HepG2 (cell line): ENCODE data around the gene ORMDL2. TPM values are rescaled to one million over a fixed set of nuclear protein-coding genes. Genes with fewer than 3 reads are reported as not detected.

ENCODE experiments used
- ATAC-seq: fragments of 200-7000 bp; cut with Tn5 transposase; 3 replicates; pipeline ENCODE4 v1.9.1; 2020; ENCODE audit warnings: mild to moderate bottlenecking, moderate library complexity
- BruUV-seq: library from RNA; stranded (reverse); fragments of 400-500 nt; replicated peaks from 2 replicates; lab custom pipeline; 2021; lab: Mats Ljungman, UMichigan
- CTCF ChIA-PET: fragments of 300-600 bp; formaldehyde crosslinking; extraction: SDS; loops from one replicate; lab custom pipeline; 2021; ENCODE audit warnings: low total read pairs, inconsistent platforms, low intra/inter-chr PET ratio; lab: Yijun Ruan, JAX
- POLR2A ChIA-PET: fragments of 350-600 bp; sonication (Branson Sonifier 250); formaldehyde crosslinking; loops from one replicate; lab custom pipeline; 2020; ENCODE audit warnings: antibody characterized with exemption, inconsistent platforms; lab: Yijun Ruan, JAX
- DNase-seq: peaks from one replicate; pipeline ENCODE4 v3.0.0-alpha.2; 2015; ENCODE audit warnings: low spot score
- FAIRE-seq: peaks from 3 replicates; lab custom pipeline; 2011; peaks lifted over from hg19 to GRCh38; lab: Jason Lieb, UNC
- H2AFZ ChIP-seq: one replicate; pipeline ENCODE4 v1.6.1; 2011; ENCODE audit warnings: low read length, inconsistent platforms
- H3K27ac ChIP-seq: fragments of 300-600 bp; 3 replicates; pipeline ENCODE4 v1.8.0; 2011; ENCODE audit warnings: mixed run types, mild to moderate bottlenecking, mixed read lengths, low read length, inconsistent platforms; ENCODE audit not compliant: insufficient read depth; ENCODE audit errors: extremely low read length
- H3K27me3 ChIP-seq, 2 experiments: fragments of 200-600 bp in 1 of 2; 2 replicates in 1 of 2; 3 replicates in 1 of 2; pipeline versions ENCODE4 v1.6.0 to v1.8.0; 2011; ENCODE audit warnings: low read length in 2 of 2, mild to moderate bottlenecking in 2 of 2, moderate library complexity in 2 of 2, inconsistent platforms in 1 of 2; ENCODE audit not compliant: insufficient read depth in 2 of 2, control insufficient read depth in 1 of 2
- H3K36me3 ChIP-seq, 2 experiments: fragments of 200-600 bp in 1 of 2; replicated peaks in 1 of 2; 2 replicates in 1 of 2; 3 replicates in 1 of 2; pipeline versions ENCODE4 v1.5.1 to v1.8.0; 2011; ENCODE audit warnings: low read length in 2 of 2, inconsistent platforms in 1 of 2; ENCODE audit not compliant: insufficient read depth in 2 of 2, control insufficient read depth in 1 of 2
- H3K4me1 ChIP-seq: 2 replicates; pipeline ENCODE4 v1.5.1; 2012; ENCODE audit warnings: low read length, inconsistent platforms; ENCODE audit not compliant: insufficient read depth
- H3K4me2 ChIP-seq: 2 replicates; pipeline ENCODE4 v1.6.0; 2011; ENCODE audit warnings: low read depth, low read length, inconsistent platforms
- H3K4me3 ChIP-seq, 3 experiments: fragments of 200-600 bp in 1 of 3; sonication (generic), shearing (Covaris generic) in 1 of 3; replicated peaks in 1 of 3; 2 replicates each; pipeline ENCODE4 v1.5.1; 2011 to 2016; ENCODE audit warnings: low read length in 3 of 3, inconsistent platforms in 2 of 3, low read depth in 2 of 3, mild to moderate bottlenecking in 2 of 3, control low read depth in 1 of 3, mixed read lengths in 1 of 3; ENCODE audit not compliant: insufficient read depth in 1 of 3
- H3K79me2 ChIP-seq: one replicate; pipeline ENCODE4 v1.6.1; 2011; ENCODE audit warnings: low read length, inconsistent platforms; ENCODE audit not compliant: insufficient read depth
- H3K9ac ChIP-seq: 2 replicates; pipeline ENCODE4 v1.6.0; 2011; ENCODE audit warnings: mild to moderate bottlenecking, low read depth, low read length, inconsistent platforms; ENCODE audit not compliant: insufficient read depth
- H3K9me3 ChIP-seq: 2 replicates; pipeline ENCODE4 v1.5.1; 2012; ENCODE audit warnings: mild to moderate bottlenecking, low read length
- H4K20me1 ChIP-seq: 2 replicates; pipeline ENCODE4 v1.6.0; 2011; ENCODE audit warnings: inconsistent platforms, mild to moderate bottlenecking, low read length, moderate library complexity; ENCODE audit not compliant: insufficient read depth
- AGO2 ChIP-seq: fragments of 200-400 bp; formaldehyde crosslinking; optimal IDR thresholded peaks from 2 replicates; pipeline ENCODE3; 2017; ENCODE audit warnings: mild to moderate bottlenecking, low read depth, low read length, moderate library complexity
- AHR ChIP-seq: IDR thresholded peaks from 2 replicates; pipeline ENCODE4 v1.6.1; 2018; ENCODE audit warnings: missing genetic modification reagents, missing compliant biosample characterization
- BCLAF1 ChIP-seq: fragments of 450-650 bp; IDR thresholded peaks from 2 replicates; pipeline ENCODE4 v1.6.1; 2017; ENCODE audit warnings: mild to moderate bottlenecking
- CBX5 ChIP-seq: sonication (generic); formaldehyde crosslinking; IDR thresholded peaks from 2 replicates; pipeline ENCODE4 v1.4.0; 2020; ENCODE audit warnings: missing genetic modification reagents, borderline replicate concordance
- DDIT3 ChIP-seq: sonication (generic); formaldehyde crosslinking; IDR thresholded peaks from 2 replicates; pipeline ENCODE4 v1.4.0; 2020; ENCODE audit warnings: mild to moderate bottlenecking, missing genetic modification reagents
- FOXP1 ChIP-seq, 2 experiments: fragments of 450-650 bp in 1 of 2; IDR thresholded peaks; 2 replicates each; pipeline ENCODE4 v1.6.1; 2017 to 2018; ENCODE audit warnings: antibody characterized with exemption in 1 of 2
- GATA4 ChIP-seq: sonication (generic); IDR thresholded peaks from 2 replicates; pipeline ENCODE4 v1.6.1; 2016; ENCODE audit warnings: antibody characterized with exemption, low read depth, borderline replicate concordance
- HOXA5 ChIP-seq: sonication (generic); formaldehyde crosslinking; IDR thresholded peaks from 2 replicates; pipeline ENCODE4 v1.4.0; 2020; ENCODE audit warnings: missing genetic modification reagents
- KMT2A ChIP-seq: sonication (generic); formaldehyde crosslinking; IDR thresholded peaks from 2 replicates; pipeline ENCODE4 v1.4.0; 2020; ENCODE audit warnings: missing genetic modification reagents
- MXI1 ChIP-seq: IDR thresholded peaks from 3 replicates; pipeline ENCODE4 v1.6.1; 2012; ENCODE audit warnings: low read depth, low read length, inconsistent platforms, borderline replicate concordance
- PBX3 ChIP-seq: sonication (generic); formaldehyde crosslinking; IDR thresholded peaks from 2 replicates; pipeline ENCODE4 v1.8.1; 2023; ENCODE audit warnings: missing genetic modification reagents, inconsistent platforms, borderline replicate concordance
- POLR2AphosphoS2 ChIP-seq: IDR thresholded peaks from 2 replicates; pipeline ENCODE4 v1.6.1; 2011; ENCODE audit warnings: low read depth, low read length, improper control_type of control experiment
- SALL1 ChIP-seq: sonication (generic); formaldehyde crosslinking; IDR thresholded peaks from 2 replicates; pipeline ENCODE4 v1.8.0; 2022; ENCODE audit warnings: mild to moderate bottlenecking, missing genetic modification reagents
- ZBTB26 ChIP-seq: IDR thresholded peaks from 2 replicates; pipeline ENCODE4 v1.6.1; 2016; ENCODE audit warnings: missing compliant biosample characterization, missing genetic modification reagents, borderline replicate concordance
- ZBTB7B ChIP-seq: sonication (generic); formaldehyde crosslinking; IDR thresholded peaks from 2 replicates; pipeline ENCODE4 v1.4.0; 2020; ENCODE audit warnings: missing genetic modification reagents
- ZNF343 ChIP-seq: sonication (generic); formaldehyde crosslinking; IDR thresholded peaks from 2 replicates; pipeline ENCODE4 v1.4.0; 2020; ENCODE audit warnings: mild to moderate bottlenecking, missing genetic modification reagents
- ZNF350 ChIP-seq: sonication (generic); formaldehyde crosslinking; IDR thresholded peaks from 2 replicates; pipeline ENCODE4 v1.4.0; 2020; ENCODE audit warnings: mild to moderate bottlenecking, low read depth, missing genetic modification reagents, borderline replicate concordance
- ZNF354B ChIP-seq: sonication (generic); formaldehyde crosslinking; IDR thresholded peaks from 2 replicates; pipeline ENCODE4 v1.8.0; 2022; ENCODE audit warnings: mild to moderate bottlenecking, missing genetic modification reagents
- ZNF674 ChIP-seq: sonication (generic); formaldehyde crosslinking; IDR thresholded peaks from 2 replicates; pipeline ENCODE4 v1.5.0; 2020; ENCODE audit warnings: low read depth, mild to moderate bottlenecking, missing genetic modification reagents
- ZNF766 ChIP-seq: sonication (generic); formaldehyde crosslinking; IDR thresholded peaks from 2 replicates; pipeline ENCODE4 v1.5.0; 2020; ENCODE audit warnings: missing genetic modification reagents, borderline replicate concordance
- WGBS: methylation state at CpG from one replicate; pipeline ENCODE4 v1.1.6; 2017; ENCODE audit warnings: low lambda C conversion rate; 5-methylcytosine and 5-hydroxymethylcytosine counted together
- in situ Hi-C: cut with HindIII; loops from 2 replicates; pipeline ENCODE4 v1.10.0; 2017; ENCODE audit warnings: low pct_unique_long_range_greater_than_20kb; ENCODE audit not compliant: extremely low pct_ligation_motif_present
- intact Hi-C: fragments of 100-400 bp; cut with micrococcal nuclease; formaldehyde crosslinking; loops from one replicate; pipeline ENCODE4 v1.10.0; 2022; ENCODE audit not compliant: unreplicated experiment
- polyA plus RNA-seq, 8 experiments: library from polyadenylated mRNA; depleted of rRNA in 3 of 8; stranded (reverse) in 7 of 8; unstranded in 1 of 8; fragments of >200 nt; fragmentation: Illumina TruSeq in 4 of 8; extraction: Trizol in 4 of 8; gene quantifications; 2 replicates each; pipeline versions ENCODE4 v1.2.1 to v1.2.3, GENCODE V29; 2011 to 2016; ENCODE audit warnings: low read depth in 4 of 8, missing spikeins in 1 of 8, mixed read lengths in 1 of 8; ENCODE audit not compliant: insufficient read depth in 1 of 8
- total RNA-seq, 5 experiments: library from RNA; depleted of rRNA; stranded (reverse); fragments of >200 nt; fragmentation: Illumina TruSeq; extraction: Trizol; gene quantifications; 2 replicates each; pipeline ENCODE4 v1.2.3, GENCODE V29; 2016; ENCODE audit warnings: low read depth in 1 of 5

ORMDL2 gene
- total and polyA plus RNA-seq, 2 of the 13 experiments (the other 11 are each of a cell fraction or from before 2014, with no cell fraction given): 24.0 to 28.6 TPM

- no TSS peak for BruUV-seq
- DNase-seq (no peak), FAIRE-seq (no peak), ATAC-seq (no peak)
- no peak overlapping the region for H3K4me2 ChIP-seq
- peaks cover 1 to 15% of the 10 kb centered on the region in 2 experiments; a peak in 3 of 5 replicates for H3K27me3 ChIP-seq
- no peaks in the 10 kb centered on the region for H3K36me3 ChIP-seq
- H3K9ac ChIP-seq: no peak overlapping the region
- H4K20me1 ChIP-seq: no peaks in the 10 kb centered on the region
- intact Hi-C loops (no loop called here), in situ Hi-C loops (no loop called here)
- no peak overlapping the region for H3K27ac ChIP-seq
- WGBS: 34% methylated on average over 3 of the region's 3 CpGs
- TF ChIP-seq DDIT3: no peak
- no peak for TF ChIP-seq PBX3 (CRISPR knock-in tag)
- no peak for TF ChIP-seq ZNF766 (CRISPR knock-in tag)
- no peak for TF ChIP-seq HOXA5 (CRISPR knock-in tag)
- no peak for TF ChIP-seq AHR (CRISPR knock-in tag)
- TF ChIP-seq ZNF674: no peak
- no peak for TF ChIP-seq AGO2
- no peak for TF ChIP-seq MXI1
- no peak for TF ChIP-seq ZNF343 (CRISPR knock-in tag)
- no peak for TF ChIP-seq CBX5 (CRISPR knock-in tag)
- TF ChIP-seq KMT2A: no peak
- TF ChIP-seq SALL1: no peak
- TF ChIP-seq ZNF350 (CRISPR knock-in tag): no peak
- no peak for TF ChIP-seq GATA4
- no peak for TF ChIP-seq ZNF354B (CRISPR knock-in tag)
- no peak for TF ChIP-seq FOXP1 (IDR thresholded peaks at IDR 0.05)
- TF ChIP-seq FOXP1 (CRISPR knock-in tag; IDR thresholded peaks at IDR 0.05): no peak
- TF ChIP-seq POLR2AphosphoS2: no peak
- TF ChIP-seq BCLAF1: no peak
- no peak for TF ChIP-seq ZBTB26 (CRISPR knock-in tag)
- no peak for TF ChIP-seq ZBTB7B (CRISPR knock-in tag)
- ChIA-PET POLR2A (interaction anchor here (2.5 kb wide), 1 partner anchor 17 kb away, joined by 17 read pairs; the partner anchor contains the start of gene DNAJC14), CTCF (no interaction called here)
- H3K4me1 ChIP-seq: peaks cover 33% of the 10 kb centered on the region
- no peak overlapping the region for H2AFZ ChIP-seq
- no peaks in the 10 kb centered on the region for H3K79me2 ChIP-seq
- no peaks in the 10 kb centered on the region for H3K9me3 ChIP-seq
- H3K4me3 ChIP-seq: no peak overlapping the region
Measured at GRCh38 chr12:55847033-55847432, 29.2 kb downstream of the ORMDL2 start.
